ENCODE results near the gene PPP1R14B.
"Not testable (repeated sequence)": the region's sequence is repeated elsewhere in the genome, so short reads cannot be mapped to it uniquely, and the experiment has no call there.

PPP1R14B gene

GRCh38 chr11:64246621-64246870 is 197 bp downstream of the PPP1R14B start:
- not testable (repeated sequence) for DNase-seq (ENCODE audit: low read depth in 4 of 4, low spot score in 1 of 4)

- peak in 2 of 4 experiments; percentile 71 to 84 for DNase-seq (ENCODE audit: low read depth in 4 of 4, low spot score in 1 of 4)
These were observed 734 bp downstream of the PPP1R14B start for GRCh38 chr11:64245797-64246620.

GRCh38 chr11:64245401-64245796 is 1.3 kb downstream of the PPP1R14B start:
- no peak for DNase-seq (ENCODE audit: low read depth in 4 of 4, low spot score in 1 of 4)

- DNase-seq (ENCODE audit: low read depth in 4 of 4, low spot score in 1 of 4): no peak
These were observed 1.8 kb downstream of the PPP1R14B start for GRCh38 chr11:64244966-64245365.

GRCh38 chr11:64244107-64244506 is 2.6 kb downstream of the PPP1R14B start:
- no peak for DNase-seq (ENCODE audit: low read depth in 4 of 4, low spot score in 1 of 4)

- DNase-seq (ENCODE audit: low read depth in 4 of 4, low spot score in 1 of 4): no peak
These were observed 3.4 kb downstream of the PPP1R14B start for GRCh38 chr11:64243236-64243854.

GRCh38 chr11:64241491-64242374 is 5.0 kb downstream of the PPP1R14B start:
- no peak for DNase-seq (ENCODE audit: low read depth in 4 of 4, low spot score in 1 of 4)

- DNase-seq (ENCODE audit: low read depth in 4 of 4, low spot score in 1 of 4): peak; percentile 96 to 100 (median 100)
These were observed 5.6 kb downstream of the PPP1R14B start for GRCh38 chr11:64241241-64241490.

GRCh38 chr11:64240435-64241240 is 6.1 kb downstream of the PPP1R14B start, which contains the start of gene FKBP2:
FKBP2 (plus strand) TSS chr11:64241095; CDS start chr11:64242388, 1,293 bp downstream.
- peak; percentile 91 to 98 (median 96) for DNase-seq (ENCODE audit: low read depth in 4 of 4, low spot score in 1 of 4)

GRCh38 chr11:64239662-64240434 is 6.9 kb downstream of the PPP1R14B start:
- DNase-seq (ENCODE audit: low read depth in 4 of 4, low spot score in 1 of 4): no peak

- DNase-seq (ENCODE audit: low read depth in 4 of 4, low spot score in 1 of 4): no peak
These were observed 7.7 kb downstream of the PPP1R14B start for GRCh38 chr11:64238999-64239398.

- DNase-seq (ENCODE audit: low read depth in 4 of 4, low spot score in 1 of 4): no peak
These were observed 8.7 kb downstream of the PPP1R14B start for GRCh38 chr11:64238076-64238475.

GRCh38 chr11:64237484-64237951 is 9.2 kb downstream of the PPP1R14B start:
- no peak for DNase-seq (ENCODE audit: low read depth in 4 of 4, low spot score in 1 of 4)

GRCh38 chr11:64235437-64236161 is 11.1 kb downstream of the PPP1R14B start:
- no peak for DNase-seq (ENCODE audit: low read depth in 4 of 4, low spot score in 1 of 4)

- peak in 1 of 4 experiments; percentile 24 for DNase-seq (ENCODE audit: low read depth in 4 of 4, low spot score in 1 of 4)
These were observed 11.9 kb downstream of the PPP1R14B start for GRCh38 chr11:64234647-64235379.

GRCh38 chr11:64233913-64234586 is 12.7 kb downstream of the PPP1R14B start, which contains the start of gene VEGFB:
VEGFB (plus strand) TSS chr11:64234584; CDS start chr11:64234834, 250 bp downstream.
- peak in 2 of 4 experiments; percentile 48 to 71 for DNase-seq (ENCODE audit: low read depth in 4 of 4, low spot score in 1 of 4)

GRCh38 chr11:64232967-64233315 is 13.8 kb downstream of the PPP1R14B start:
- no peak for DNase-seq (ENCODE audit: low read depth in 4 of 4, low spot score in 1 of 4)
